ENCODE results near the gene NOSTRIN. TPM values are rescaled to one million over a fixed set of nuclear protein-coding genes. Genes with fewer than 3 reads are reported as not detected.

The NOSTRIN gene, protein sequence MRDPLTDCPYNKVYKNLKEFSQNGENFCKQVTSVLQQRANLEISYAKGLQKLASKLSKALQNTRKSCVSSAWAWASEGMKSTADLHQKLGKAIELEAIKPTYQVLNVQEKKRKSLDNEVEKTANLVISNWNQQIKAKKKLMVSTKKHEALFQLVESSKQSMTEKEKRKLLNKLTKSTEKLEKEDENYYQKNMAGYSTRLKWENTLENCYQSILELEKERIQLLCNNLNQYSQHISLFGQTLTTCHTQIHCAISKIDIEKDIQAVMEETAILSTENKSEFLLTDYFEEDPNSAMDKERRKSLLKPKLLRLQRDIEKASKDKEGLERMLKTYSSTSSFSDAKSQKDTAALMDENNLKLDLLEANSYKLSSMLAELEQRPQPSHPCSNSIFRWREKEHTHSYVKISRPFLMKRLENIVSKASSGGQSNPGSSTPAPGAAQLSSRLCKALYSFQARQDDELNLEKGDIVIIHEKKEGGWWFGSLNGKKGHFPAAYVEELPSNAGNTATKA
- 10 to 100 TPM; 25.7 to 26.4 TPM for total RNA-seq
- polyA plus RNA-seq (ENCODE audit: insufficient read length in 6 of 6): 10 to 100 TPM; 35.7 to 45.3 (median 39.9) TPM
- long read RNA-seq, donor 1, partial matches to known transcripts: 21 of 24 reads
- long read RNA-seq, donor 1, other reads (novel, unspliced or antisense): 0 of 24 reads
- long read RNA-seq, donor 2, partial matches to known transcripts: 0 of 1 reads
- long read RNA-seq, donor 2, other reads (novel, unspliced or antisense): 0 of 1 reads
- long read RNA-seq, donor 3, partial matches to known transcripts: 0 of 38 reads
- long read RNA-seq, donor 3, other reads (novel, unspliced or antisense): 34 of 38 reads
- long read RNA-seq, donor 4, partial matches to known transcripts: 2 of 5 reads
- long read RNA-seq, donor 4, other reads (novel, unspliced or antisense): 3 of 5 reads
- long read RNA-seq, donor 5, partial matches to known transcripts: 0 of 19 reads
- long read RNA-seq, donor 5, other reads (novel, unspliced or antisense): 15 of 19 reads
- long read RNA-seq, donor 6, partial matches to known transcripts: 7 of 43 reads
- long read RNA-seq, donor 6, other reads (novel, unspliced or antisense): 34 of 43 reads
- long read RNA-seq, donor 7, partial matches to known transcripts: 5 of 22 reads
- long read RNA-seq, donor 7, other reads (novel, unspliced or antisense): 13 of 22 reads
- long read RNA-seq, donor 8, partial matches to known transcripts: 0 of 11 reads
- long read RNA-seq, donor 8, other reads (novel, unspliced or antisense): 8 of 11 reads
- long read RNA-seq, donor 9: 0 reads
- long read RNA-seq, donor 10, transcript NOSTRIN-201 (16 exons, 2,294 nt): major isoform, 7 of 14 reads
- long read RNA-seq, donor 10, partial matches to known transcripts: 1 of 14 reads
- long read RNA-seq, donor 10, other reads (novel, unspliced or antisense): 5 of 14 reads
- long read RNA-seq, donor 11, partial matches to known transcripts: 0 of 1 reads
- long read RNA-seq, donor 11, other reads (novel, unspliced or antisense): 0 of 1 reads
- long read RNA-seq, donor 12: 0 reads

DNA sequence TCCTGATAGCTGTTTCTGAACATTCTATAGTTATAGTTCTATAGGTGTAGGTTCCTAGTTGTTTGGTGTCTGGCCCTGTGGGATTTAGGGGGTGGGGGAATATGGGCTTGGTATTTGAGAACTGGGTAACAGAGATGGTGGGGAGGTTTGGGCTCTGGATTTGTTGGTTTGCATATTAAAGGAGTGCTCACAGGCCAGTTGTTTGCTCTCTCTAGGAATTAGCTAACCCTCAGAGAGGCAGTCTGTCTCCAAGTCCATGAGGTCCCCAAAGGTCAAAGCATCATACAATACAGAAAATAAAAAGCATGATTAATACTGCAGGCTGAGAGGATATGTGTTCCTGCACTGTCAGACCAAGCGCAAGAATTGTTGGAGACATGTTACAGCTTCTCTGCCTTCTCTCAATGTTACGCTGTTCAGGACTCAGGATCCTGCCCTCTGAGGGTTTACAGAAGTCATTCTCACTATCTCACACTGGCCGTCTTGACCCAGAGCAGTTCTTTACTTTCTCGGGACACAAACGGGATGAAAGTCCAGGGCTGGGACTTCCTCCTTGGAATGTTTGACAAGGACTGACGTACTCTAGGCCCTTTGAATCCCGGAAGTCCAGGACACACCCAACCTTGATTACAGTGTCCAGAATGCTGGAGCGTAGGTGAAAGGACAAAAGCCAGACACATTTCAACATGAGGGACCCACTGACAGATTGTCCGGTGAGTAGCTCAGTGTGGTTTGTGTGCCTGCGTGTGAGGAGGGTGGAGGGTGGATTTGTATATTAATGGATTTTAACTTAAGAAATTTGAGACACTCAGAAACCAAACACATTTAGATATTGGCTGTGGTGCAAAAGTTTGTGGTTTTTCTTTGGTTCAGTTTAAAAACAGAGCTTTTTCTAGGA lies at the start of gene NOSTRIN:
Gene NOSTRIN, plus strand, starts transcription at position 677 of the 898 bp plus-strand sequence. Its CDS starts 10 bp downstream, at position 687.
- intact Hi-C loops (cut with DNase I): no loop called here
- H3K27ac ChIP-seq: peak within 1 kb of the TSS; percentile 65 to 76
- no peaks in the 10 kb centered on the region for H3K9me3 ChIP-seq
- no peaks in the 10 kb centered on the region for H3K36me3 ChIP-seq
- DNase-seq (peak in 2 of 4 donors; percentile 28 to 38), ATAC-seq (peak; percentile 92)
- peaks cover 3 to 5% of the 10 kb centered on the region in 2 donors for H3K4me1 ChIP-seq
- no peaks in the 10 kb centered on the region for H3K27me3 ChIP-seq
- peak within 1 kb of the TSS; percentile 10 to 37 for H3K4me3 ChIP-seq
- TF ChIP-seq, protein P1, sequence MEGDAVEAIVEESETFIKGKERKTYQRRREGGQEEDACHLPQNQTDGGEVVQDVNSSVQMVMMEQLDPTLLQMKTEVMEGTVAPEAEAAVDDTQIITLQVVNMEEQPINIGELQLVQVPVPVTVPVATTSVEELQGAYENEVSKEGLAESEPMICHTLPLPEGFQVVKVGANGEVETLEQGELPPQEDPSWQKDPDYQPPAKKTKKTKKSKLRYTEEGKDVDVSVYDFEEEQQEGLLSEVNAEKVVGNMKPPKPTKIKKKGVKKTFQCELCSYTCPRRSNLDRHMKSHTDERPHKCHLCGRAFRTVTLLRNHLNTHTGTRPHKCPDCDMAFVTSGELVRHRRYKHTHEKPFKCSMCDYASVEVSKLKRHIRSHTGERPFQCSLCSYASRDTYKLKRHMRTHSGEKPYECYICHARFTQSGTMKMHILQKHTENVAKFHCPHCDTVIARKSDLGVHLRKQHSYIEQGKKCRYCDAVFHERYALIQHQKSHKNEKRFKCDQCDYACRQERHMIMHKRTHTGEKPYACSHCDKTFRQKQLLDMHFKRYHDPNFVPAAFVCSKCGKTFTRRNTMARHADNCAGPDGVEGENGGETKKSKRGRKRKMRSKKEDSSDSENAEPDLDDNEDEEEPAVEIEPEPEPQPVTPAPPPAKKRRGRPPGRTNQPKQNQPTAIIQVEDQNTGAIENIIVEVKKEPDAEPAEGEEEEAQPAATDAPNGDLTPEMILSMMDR (IDR thresholded peaks at IDR 0.05): no peak

DNA sequence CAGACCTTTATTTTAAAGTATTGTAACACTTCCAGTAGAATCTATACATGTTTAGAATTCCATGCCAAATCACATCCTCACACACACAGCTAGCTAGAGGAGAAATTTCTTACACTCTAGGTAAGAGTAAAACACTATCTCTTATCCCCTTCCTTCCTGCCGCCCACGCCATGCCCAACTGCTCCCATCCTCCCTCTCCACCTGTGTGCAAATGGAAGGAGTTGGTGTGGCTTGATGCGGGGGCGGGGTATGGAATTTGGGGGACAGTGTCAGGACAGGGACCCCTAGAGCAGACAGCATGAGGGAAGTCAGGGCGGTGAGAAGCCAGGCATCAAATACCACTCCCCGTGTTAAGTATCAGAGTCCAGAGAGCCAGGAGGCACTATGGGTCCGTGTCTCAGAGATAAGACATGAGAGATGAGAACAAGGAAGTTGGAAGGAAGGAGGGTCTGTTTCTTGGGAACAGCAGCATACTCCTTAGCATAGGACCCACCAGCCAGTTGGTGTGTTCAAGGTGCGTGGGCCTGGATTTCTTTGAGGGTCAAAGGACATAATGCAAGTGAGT lies 48.6 kb upstream of the NOSTRIN start:
- Histone ChIP-seq H3K9me3 (no peaks in the 10 kb centered on the region), H3K27me3 (no peaks in the 10 kb centered on the region), H3K4me3 (no peak overlapping the region), H3K4me1 (peaks cover 0 to 11% of the 10 kb centered on the region in 2 donors), H3K36me3 (no peaks in the 10 kb centered on the region), H3K27ac (no peak overlapping the region)
- DNase-seq (peak in 1 of 4 donors; percentile 58), ATAC-seq (no peak)
- intact Hi-C loops (cut with DNase I): no loop called here
- TF ChIP-seq, protein P1 (IDR thresholded peaks at IDR 0.05): no peak

DNA sequence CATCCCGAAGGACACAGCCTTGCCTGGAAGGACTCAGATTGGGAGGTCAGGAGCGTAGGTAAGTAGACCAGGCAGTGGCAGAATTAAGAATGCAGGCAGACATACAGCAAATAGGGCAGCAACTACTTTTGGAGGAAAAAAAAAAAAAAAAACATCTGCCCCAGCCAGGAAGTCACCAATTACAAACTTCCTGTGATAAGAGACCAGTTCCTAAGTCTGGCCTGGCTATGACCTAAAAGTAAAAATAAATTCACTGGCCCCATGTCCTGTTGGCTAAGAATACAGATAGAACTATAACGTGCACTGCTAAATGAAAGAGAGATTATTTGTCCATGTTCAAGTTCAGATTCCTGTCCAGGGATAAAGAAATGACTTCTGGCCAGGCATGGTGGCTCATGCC lies 45.2 kb upstream of the NOSTRIN start:
- TF ChIP-seq, protein P1 (IDR thresholded peaks at IDR 0.05): no peak
- DNase-seq (no peak), ATAC-seq (no peak)
- Histone ChIP-seq H3K4me3 (no peak overlapping the region), H3K27ac (peak overlapping the region in 1 of 2 donors; percentile 2), H3K27me3 (no peaks in the 10 kb centered on the region), H3K4me1 (peaks cover 0 to 11% of the 10 kb centered on the region in 2 donors), H3K36me3 (no peaks in the 10 kb centered on the region), H3K9me3 (no peaks in the 10 kb centered on the region)
- intact Hi-C loops (cut with DNase I): loop anchor here in 1 of 2 donors (5.0 kb wide), 1 partner anchor 410 kb away; no protein-coding TSS in a partner anchor
